ENCODE measurements around the gene KIF26B.

Gene KIF26B

GRCh38 chr1:245576323-245576722 lies 421.5 kb downstream of the KIF26B start:
- no peak overlapping the region for H3K4me3 ChIP-seq (ENCODE audit: insufficient read depth, low read length, poor library complexity, severe bottlenecking)
- TF ChIP-seq CTCF (IDR thresholded peaks at IDR 0.05; ENCODE audit: insufficient read depth, low read length, poor library complexity, severe bottlenecking) (no peak), EZH2phosphoT487 (conservative IDR thresholded peaks at IDR 0.05; ENCODE audit: low read length) (no peak)
- no peaks in the 10 kb centered on the region for H3K9me2 ChIP-seq (replicated peaks; ENCODE audit: insufficient read depth, low read length)
- no peak overlapping the region for H2AFZ ChIP-seq (ENCODE audit: low read depth, low read length, severe bottlenecking)
- no peaks in the 10 kb centered on the region for H3K36me3 ChIP-seq (ENCODE audit: low read length)
- no peak overlapping the region for H3K4me2 ChIP-seq (ENCODE audit: low read depth, low read length, poor library complexity, severe bottlenecking)
- H3K27ac ChIP-seq (ENCODE audit: low read depth, low read length): no peak overlapping the region
- H3K9me3 ChIP-seq (ENCODE audit: insufficient read depth, low read length): no peaks in the 10 kb centered on the region
- H3K27me3 ChIP-seq (ENCODE audit: low read length): no peaks in the 10 kb centered on the region
- no peaks in the 10 kb centered on the region for H3K79me2 ChIP-seq (ENCODE audit: insufficient read depth, low read length)
- H4K20me1 ChIP-seq (ENCODE audit: low read depth, low read length): no peaks in the 10 kb centered on the region
- no peak overlapping the region for H3K9ac ChIP-seq (ENCODE audit: low read length)
- H3F3A ChIP-seq (ENCODE audit: insufficient read depth): no peaks in the 10 kb centered on the region

- Histone ChIP-seq H3K9me2 (replicated peaks; ENCODE audit: insufficient read depth, low read length) (no peaks in the 10 kb centered on the region), H3K4me3 (ENCODE audit: insufficient read depth, low read length, poor library complexity, severe bottlenecking) (no peak overlapping the region), H3K9ac (ENCODE audit: low read length) (no peak overlapping the region), H2AFZ (ENCODE audit: low read depth, low read length, severe bottlenecking) (no peak overlapping the region), H3K27me3 (ENCODE audit: low read length) (no peaks in the 10 kb centered on the region), H3K79me2 (ENCODE audit: insufficient read depth, low read length) (no peaks in the 10 kb centered on the region), H3K4me2 (ENCODE audit: low read depth, low read length, poor library complexity, severe bottlenecking) (no peak overlapping the region), H3K9me3 (ENCODE audit: insufficient read depth, low read length) (no peaks in the 10 kb centered on the region), H3F3A (ENCODE audit: insufficient read depth) (no peaks in the 10 kb centered on the region), H4K20me1 (ENCODE audit: low read depth, low read length) (no peaks in the 10 kb centered on the region), H3K27ac (ENCODE audit: low read depth, low read length) (no peak overlapping the region), H3K36me3 (ENCODE audit: low read length) (no peaks in the 10 kb centered on the region)
- no peak for TF ChIP-seq CTCF (IDR thresholded peaks at IDR 0.05; ENCODE audit: insufficient read depth, low read length, poor library complexity, severe bottlenecking)
- no peak for TF ChIP-seq EZH2phosphoT487 (conservative IDR thresholded peaks at IDR 0.05; ENCODE audit: low read length)
Observed at GRCh38 chr1:245577191-245578157, 422.7 kb downstream of the KIF26B start.

- Histone ChIP-seq H3K4me3 (ENCODE audit: insufficient read depth, low read length, poor library complexity, severe bottlenecking) (no peak overlapping the region), H3K9me2 (replicated peaks; ENCODE audit: insufficient read depth, low read length) (no peaks in the 10 kb centered on the region), H3K9ac (ENCODE audit: low read length) (no peak overlapping the region), H3K9me3 (ENCODE audit: insufficient read depth, low read length) (no peaks in the 10 kb centered on the region), H3K79me2 (ENCODE audit: insufficient read depth, low read length) (no peaks in the 10 kb centered on the region), H3K36me3 (ENCODE audit: low read length) (no peaks in the 10 kb centered on the region), H2AFZ (ENCODE audit: low read depth, low read length, severe bottlenecking) (no peak overlapping the region), H3K4me2 (ENCODE audit: low read depth, low read length, poor library complexity, severe bottlenecking) (no peak overlapping the region), H3K27me3 (ENCODE audit: low read length) (no peaks in the 10 kb centered on the region), H4K20me1 (ENCODE audit: low read depth, low read length) (no peaks in the 10 kb centered on the region), H3K27ac (ENCODE audit: low read depth, low read length) (no peak overlapping the region), H3F3A (ENCODE audit: insufficient read depth) (no peaks in the 10 kb centered on the region)
- TF ChIP-seq CTCF (IDR thresholded peaks at IDR 0.05; ENCODE audit: insufficient read depth, low read length, poor library complexity, severe bottlenecking) (no peak), EZH2phosphoT487 (conservative IDR thresholded peaks at IDR 0.05; ENCODE audit: low read length) (no peak)
Observed at GRCh38 chr1:245578308-245578707, 423.5 kb downstream of the KIF26B start.

Measured in SU-DHL-6 (cell line).